HG02981 (cell line): ENCODE measurements around the gene CACNB4.
A peak's percentile ranks its signal among the peaks of the same experiment; 100 is the strongest.
"Not testable (repeated sequence)": the region's sequence is repeated elsewhere in the genome, so short reads cannot be mapped to it uniquely, and the experiment has no call there.

Experiments
- ATAC-seq: cut with Tn5 transposase; IDR thresholded peaks from one replicate; pipeline ENCODE4 v1.9.1; 2021; ENCODE audit warnings: mild to moderate bottlenecking, moderate library complexity; ENCODE audit not compliant: unreplicated experiment

CACNB4 gene

GRCh38 chr2:151914989-151915628, 183.7 kb downstream of the CACNB4 start:
- ATAC-seq, result no peak

GRCh38 chr2:151908204-151908882, 190.5 kb downstream of the CACNB4 start:
- ATAC-seq, result no peak

- no peak for ATAC-seq
Measured at GRCh38 chr2:151907286-151908203, 191.3 kb downstream of the CACNB4 start.

DNA sequence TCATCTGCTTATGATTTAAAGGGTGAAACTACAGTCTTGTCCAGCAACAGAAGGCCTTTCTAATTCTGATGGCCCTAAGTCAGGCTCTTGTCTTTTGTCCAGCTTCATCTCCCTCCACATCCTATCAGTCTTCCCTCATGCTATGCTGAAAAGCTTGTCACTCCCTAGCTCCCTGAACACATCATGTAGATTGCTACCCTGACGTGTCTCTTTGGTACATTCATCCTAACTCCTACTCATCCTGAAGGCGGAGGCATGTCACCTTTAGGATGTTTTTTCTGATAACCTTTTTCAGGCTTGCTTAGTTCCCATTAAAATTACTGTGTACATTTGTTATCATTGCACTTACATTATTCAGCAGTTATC, 192.2 kb downstream of the CACNB4 start:
- ATAC-seq, result no peak

- no peak for ATAC-seq
Measured at GRCh38 chr2:151905963-151906632, 192.7 kb downstream of the CACNB4 start.

DNA sequence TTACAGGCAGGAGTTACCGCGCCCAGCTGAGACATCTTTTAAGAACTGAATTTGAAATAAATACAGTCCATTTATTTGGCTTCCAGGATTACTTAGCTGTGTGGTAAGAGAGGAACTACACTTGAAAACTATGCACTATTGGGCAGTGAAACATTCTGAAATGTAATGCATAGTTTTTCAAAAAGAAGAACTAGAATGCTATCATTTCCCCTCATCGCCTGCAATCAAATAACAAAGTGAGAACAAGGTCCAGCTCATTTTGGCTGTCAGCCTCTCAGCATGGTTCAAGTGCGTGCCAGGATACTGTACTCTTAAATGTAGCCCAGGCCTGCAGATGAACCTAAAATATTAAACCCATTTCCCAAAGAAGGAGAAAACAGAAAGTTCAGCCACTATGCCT, 194.0 kb downstream of the CACNB4 start:
- ATAC-seq, result no peak

- no peak for ATAC-seq
Measured at GRCh38 chr2:151904021-151904420, 194.8 kb downstream of the CACNB4 start.

GRCh38 chr2:151902829-151903228, 196.0 kb downstream of the CACNB4 start:
- ATAC-seq, result no peak

DNA sequence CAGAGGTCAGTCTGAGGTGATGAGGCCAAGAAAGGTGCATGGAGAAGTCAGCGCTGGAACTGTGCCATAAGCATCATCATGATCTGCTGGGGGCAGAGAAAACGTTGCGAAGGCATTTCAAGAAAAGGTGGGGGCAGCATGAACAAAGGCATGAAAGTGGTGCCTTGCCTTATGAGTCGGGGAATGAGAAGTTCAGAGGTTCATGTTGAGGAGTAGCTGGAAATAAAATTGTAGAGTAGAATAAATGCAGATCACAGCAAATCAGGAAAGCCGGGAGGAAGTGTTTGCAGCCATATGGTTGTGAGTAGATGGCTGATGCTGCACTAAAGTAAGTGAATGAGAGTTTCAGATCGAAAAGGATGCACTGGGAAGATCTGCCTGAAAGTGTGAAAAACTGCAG, 198.5 kb downstream of the CACNB4 start:
- no peak for ATAC-seq

DNA sequence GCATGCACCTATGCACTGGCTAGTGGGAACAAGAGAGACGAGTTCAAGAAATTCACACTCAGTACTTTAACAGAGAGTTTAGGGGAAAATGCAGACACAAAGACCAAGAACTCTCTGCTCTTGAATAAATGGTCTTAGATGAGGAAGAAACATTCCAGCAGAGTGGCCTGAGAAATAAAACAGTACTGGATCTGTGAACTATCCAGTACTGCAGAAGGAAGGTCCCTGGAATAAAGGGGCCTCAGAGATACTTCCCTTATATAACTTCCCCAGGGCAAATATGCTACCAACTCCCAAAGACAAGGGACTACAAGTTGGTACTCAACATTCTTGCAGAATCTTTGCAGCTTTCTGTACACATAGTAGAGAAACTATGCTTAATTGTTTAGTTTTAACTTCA, 199.7 kb downstream of the CACNB4 start:
- no peak for ATAC-seq

GRCh38 chr2:151891566-151892194, 207.2 kb downstream of the CACNB4 start:
- ATAC-seq, result no peak

DNA sequence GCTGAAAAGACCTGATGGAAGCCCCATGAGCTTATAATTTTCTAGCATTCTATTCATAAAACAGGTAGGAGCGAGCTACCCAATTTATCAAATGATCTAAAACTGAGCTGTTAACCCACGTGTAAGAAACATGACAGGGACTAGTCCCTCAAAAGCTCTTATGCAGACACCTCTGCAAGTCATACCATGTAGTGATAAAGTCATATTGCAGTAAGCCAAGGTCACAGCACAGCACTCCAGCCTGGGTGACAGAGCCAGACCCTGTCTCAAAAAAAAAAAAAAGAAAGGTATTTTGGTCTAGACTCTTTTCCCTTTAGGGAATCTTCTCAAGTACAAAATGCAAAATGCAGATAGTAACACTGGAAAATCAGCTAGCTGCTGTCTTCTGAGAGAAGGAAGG, 211.7 kb downstream of the CACNB4 start:
- no peak for ATAC-seq

- ATAC-seq, result no peak
Measured at GRCh38 chr2:151886241-151886640, 212.6 kb downstream of the CACNB4 start.

DNA sequence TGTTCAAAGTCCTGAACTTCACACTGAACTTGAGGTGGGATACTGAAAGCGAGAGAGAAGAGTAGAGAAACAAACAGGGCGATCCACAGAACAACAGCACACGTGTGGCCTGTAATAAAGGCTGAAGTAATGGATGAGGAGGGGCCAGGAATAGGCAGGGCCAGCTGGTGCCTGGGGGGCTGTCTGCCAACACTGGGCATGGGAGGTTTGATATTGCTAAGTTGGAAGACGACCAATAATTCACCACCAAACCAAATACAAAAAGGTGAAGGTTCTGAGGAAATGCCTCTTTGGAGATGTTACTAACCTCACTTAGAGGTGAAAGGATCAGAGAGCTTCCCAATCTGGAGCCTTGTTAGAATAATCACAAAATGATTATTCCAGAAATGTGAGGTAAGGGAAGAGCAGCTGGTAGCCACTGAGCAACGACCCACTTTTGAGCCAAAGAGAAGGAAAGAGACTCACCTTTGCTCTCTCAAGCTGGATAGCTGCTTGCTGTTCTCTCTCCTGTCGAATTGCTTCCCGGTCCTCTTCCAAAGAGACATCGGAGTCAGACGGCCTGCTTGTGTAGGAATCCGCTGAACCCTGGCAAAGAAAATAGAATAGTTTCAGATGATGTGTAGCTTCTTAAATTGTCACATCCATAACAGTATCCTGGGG, 215.9 kb downstream of the CACNB4 start:
- ATAC-seq, result no peak

- no peak for ATAC-seq
Measured at GRCh38 chr2:151881342-151881741, 217.5 kb downstream of the CACNB4 start.

- ATAC-seq, result no peak
Measured at GRCh38 chr2:151880586-151880985, 218.3 kb downstream of the CACNB4 start.

GRCh38 chr2:151878655-151879563, 219.9 kb downstream of the CACNB4 start:
- ATAC-seq, result peak; percentile 51

- no peak for ATAC-seq
Measured at GRCh38 chr2:151878204-151878603, 220.6 kb downstream of the CACNB4 start.

DNA sequence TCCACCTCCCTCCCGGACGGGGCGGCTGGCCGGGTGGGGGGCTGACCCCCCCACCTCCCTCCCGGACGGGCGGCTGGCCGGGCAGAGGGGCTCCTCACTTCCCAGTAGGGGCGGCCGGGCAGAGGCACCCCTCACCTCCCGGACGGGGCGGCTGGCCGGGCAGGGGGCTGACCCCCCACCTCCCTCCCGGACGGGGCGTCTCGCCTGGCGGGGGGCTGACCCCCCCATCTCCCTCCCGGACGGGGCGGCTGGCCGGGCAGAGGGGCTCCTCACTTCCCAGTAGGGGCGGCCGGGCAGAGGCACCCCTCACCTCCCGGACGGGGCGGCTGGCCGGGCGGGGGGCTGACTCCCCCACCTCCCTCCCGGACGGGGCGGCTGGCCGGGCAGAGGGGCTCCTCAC, 223.2 kb downstream of the CACNB4 start:
- ATAC-seq, result not testable (repeated sequence)
